ENCODE measurements around the gene DDA1. TPM values are rescaled to one million over a fixed set of nuclear protein-coding genes. Genes with fewer than 3 reads are reported as not detected.

Gene DDA1
- total RNA-seq, 6 experiments from 2014 or later: 77.1 to 92.5 (median 83.4) TPM

- peaks cover 6% of the 10 kb centered on the region for H3K36me3 Mint-ChIP-seq (ENCODE audit: low read depth)
- no peak overlapping the region for H3K27ac Mint-ChIP-seq
- H3K27me3 Mint-ChIP-seq (ENCODE audit: insufficient read depth): peaks cover 3% of the 10 kb centered on the region
- H3K4me1 Mint-ChIP-seq (ENCODE audit: low read depth): peaks cover 1% of the 10 kb centered on the region
- DNase-seq: no peak
- 0 out of 2 replicates have a peak, but pooled peaks cover 4% of the 10 kb centered on the region for H3K9me3 Mint-ChIP-seq
- H3K4me3 Mint-ChIP-seq: no peak overlapping the region
- TF ChIP-seq CTCF (IDR thresholded peaks at IDR 0.05): no peak
Measured at GRCh38 chr19:17327654-17328516, 18.5 kb downstream of the DDA1 start.

DNA sequence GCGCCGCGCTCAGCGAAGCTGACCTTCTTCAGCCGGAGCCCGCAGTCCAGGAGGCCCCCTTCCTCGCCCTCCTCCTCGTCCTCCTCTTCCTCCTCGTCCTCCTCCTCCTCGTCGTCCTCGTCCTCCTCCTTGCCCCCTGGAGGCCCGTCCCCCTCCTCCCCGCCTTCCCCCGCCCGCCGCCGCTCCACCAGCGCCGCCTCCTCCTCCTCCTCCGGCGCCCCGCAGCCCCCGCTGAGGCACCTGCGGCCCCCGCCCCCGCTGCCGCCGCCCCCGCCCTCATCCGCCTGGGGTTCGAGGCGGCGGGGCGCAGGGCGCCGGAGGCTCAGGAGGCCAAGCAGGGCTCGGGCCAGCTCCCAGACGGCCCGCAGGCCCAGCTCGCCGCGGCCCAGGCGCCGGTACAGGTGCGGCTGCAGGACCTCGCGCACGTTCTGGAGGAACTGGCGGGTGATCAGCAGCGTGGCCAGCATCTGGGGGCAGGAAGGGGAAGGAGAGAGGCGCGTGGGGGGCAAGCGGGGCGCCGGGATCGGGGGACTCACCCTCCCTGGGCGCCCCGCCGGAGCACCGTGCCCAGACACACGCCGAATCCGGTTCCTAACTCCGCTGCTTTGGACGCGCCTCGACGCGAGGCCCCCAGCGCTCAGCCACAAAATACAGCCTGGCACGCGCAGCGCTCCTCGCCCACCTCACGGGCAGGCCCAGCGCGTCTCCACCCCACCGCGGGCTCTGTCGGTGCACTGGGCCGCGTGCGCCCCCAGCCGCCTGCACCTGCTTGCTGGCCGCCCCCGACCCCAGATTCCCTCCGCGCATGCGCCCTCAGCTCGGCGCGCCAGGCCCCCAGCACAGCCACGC lies 19.4 kb downstream of the DDA1 start:
- H3K27me3 Mint-ChIP-seq (ENCODE audit: insufficient read depth): peaks cover 3% of the 10 kb centered on the region
- no peak for DNase-seq
- 0 out of 2 replicates have a peak, but pooled peaks cover 4% of the 10 kb centered on the region for H3K9me3 Mint-ChIP-seq
- H3K36me3 Mint-ChIP-seq (ENCODE audit: low read depth): peaks cover 10% of the 10 kb centered on the region
- H3K4me3 Mint-ChIP-seq: no peak overlapping the region
- H3K27ac Mint-ChIP-seq: no peak overlapping the region
- no peak for TF ChIP-seq CTCF (IDR thresholded peaks at IDR 0.05)
- H3K4me1 Mint-ChIP-seq (ENCODE audit: low read depth): peaks cover 2% of the 10 kb centered on the region

DNA sequence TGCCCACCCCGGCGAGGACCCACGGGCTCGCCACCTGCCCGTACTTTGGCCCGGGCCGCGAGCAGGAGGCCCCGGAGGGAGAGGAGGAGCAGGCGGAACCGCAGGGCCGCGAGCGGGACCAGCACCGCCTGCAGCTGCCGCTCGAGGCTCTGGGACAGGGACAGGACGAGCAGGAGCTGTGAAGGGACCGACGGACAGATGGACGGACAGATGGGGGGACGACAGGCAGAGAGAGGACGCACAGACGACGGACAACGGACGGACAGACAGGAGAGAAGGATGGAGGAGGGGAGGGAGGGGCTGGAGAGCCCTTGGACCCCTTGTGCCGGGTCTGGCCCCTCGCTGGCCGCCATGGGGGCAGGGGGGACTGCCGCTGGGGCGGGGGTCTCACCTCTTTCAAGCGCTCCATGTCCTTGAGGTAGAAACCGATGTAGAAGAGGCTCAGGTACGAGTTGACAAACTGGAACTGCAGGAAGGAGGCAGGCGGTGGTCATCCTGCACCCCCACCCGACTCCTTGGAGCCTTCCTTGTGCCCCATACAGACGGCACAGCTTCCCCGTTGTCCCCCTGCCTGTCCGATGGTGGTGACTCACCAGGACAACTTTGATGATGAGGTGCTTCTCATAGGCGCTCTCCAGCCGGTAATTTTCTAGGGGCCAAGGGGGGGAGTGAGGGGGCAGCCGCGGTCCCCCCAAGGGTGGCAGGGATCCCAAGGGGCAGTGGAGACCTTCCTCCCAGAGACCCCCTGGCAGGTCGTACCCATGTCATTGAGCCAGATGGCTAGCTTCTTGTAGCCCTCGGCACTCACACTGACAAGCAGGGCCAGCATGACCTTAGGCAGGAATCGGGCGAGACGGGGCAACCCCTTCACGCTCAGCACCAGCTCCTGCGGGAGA lies 20.3 kb downstream of the DDA1 start:
- Mint-ChIP-seq H3K27ac (no peak overlapping the region), H3K36me3 (ENCODE audit: low read depth) (peaks cover 10% of the 10 kb centered on the region)

DNA sequence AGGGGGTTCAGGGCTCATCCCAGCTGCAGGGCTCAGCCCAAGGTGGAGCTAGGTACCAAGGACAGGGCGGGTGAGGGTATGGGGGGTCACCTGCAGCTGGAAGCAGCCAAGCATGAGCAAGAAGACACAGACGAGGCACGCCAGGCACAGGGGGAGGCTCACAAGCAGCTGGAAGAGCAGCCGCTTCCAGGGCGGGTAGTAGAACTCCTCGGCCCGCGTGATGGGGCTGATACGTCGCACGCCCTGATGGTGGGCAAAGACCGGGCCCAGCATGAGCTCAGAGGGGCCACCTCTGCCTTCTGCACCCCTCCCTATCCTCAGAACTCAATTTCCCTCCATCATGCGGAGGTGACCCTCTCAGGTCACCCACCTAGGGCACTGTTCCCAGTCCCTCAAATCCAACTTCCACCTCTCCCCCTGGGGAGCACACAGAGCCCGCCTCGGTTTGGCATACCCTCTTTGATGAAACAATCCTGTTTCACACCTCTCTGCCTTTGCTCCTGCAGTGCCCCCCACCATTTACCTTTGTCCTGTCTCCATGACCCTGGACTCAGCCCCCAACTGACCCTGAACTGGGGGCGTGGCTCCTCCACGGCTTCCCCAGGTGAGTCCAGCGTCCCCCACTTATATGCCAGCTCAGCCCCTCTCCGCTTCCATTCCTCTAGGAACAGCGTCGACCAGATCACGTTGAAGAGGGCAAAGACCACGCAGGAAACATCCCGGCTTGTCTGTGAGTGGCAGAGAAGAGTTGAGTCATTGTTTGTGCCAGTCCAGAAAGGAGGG lies 21.1 kb downstream of the DDA1 start:
- Mint-ChIP-seq H3K27ac (no peak overlapping the region), H3K4me1 (ENCODE audit: low read depth) (peaks cover 12% of the 10 kb centered on the region), H3K27me3 (ENCODE audit: insufficient read depth) (peaks cover 5% of the 10 kb centered on the region), H3K36me3 (ENCODE audit: low read depth) (peaks cover 10% of the 10 kb centered on the region), H3K9me3 (0 out of 2 replicates have a peak, but pooled peaks cover 4% of the 10 kb centered on the region), H3K4me3 (no peak overlapping the region)
- DNase-seq: no peak
- no peak for TF ChIP-seq CTCF (IDR thresholded peaks at IDR 0.05)

More for the DNA sequence above, 20.3 kb downstream of the DDA1 start:
- Mint-ChIP-seq H3K27me3 (ENCODE audit: insufficient read depth) (peaks cover 3% of the 10 kb centered on the region), H3K4me3 (no peak overlapping the region), H3K4me1 (ENCODE audit: low read depth) (peaks cover 6% of the 10 kb centered on the region), H3K9me3 (0 out of 2 replicates have a peak, but pooled peaks cover 4% of the 10 kb centered on the region)
- DNase-seq: no peak
- no peak for TF ChIP-seq CTCF (IDR thresholded peaks at IDR 0.05)

Data from HFFc6 (cell line).